ENCODE results near the gene OR4B1.

- TF ChIP-seq CTCF (IDR thresholded peaks at IDR 0.05) = no peak
- no peak for TF ChIP-seq POLR2A (IDR thresholded peaks at IDR 0.05)
Observed at GRCh38 chr11:48180627-48181026, 36.0 kb upstream of the OR4B1 start.
